Endothelial cell of umbilical vein (primary cell): Measurements from ENCODE around the gene BABAM1. TPM values are rescaled to one million over a fixed set of nuclear protein-coding genes. Genes with fewer than 3 reads are reported as not detected.

Experiments
- Bru-seq: library from RNA; stranded (reverse); fragments of 400-500 nt; gene quantifications from one replicate; lab custom pipeline; 2021; lab: Mats Ljungman, UMichigan
- BruChase-seq, 2 experiments: library from RNA; stranded (reverse); fragments of 400-500 nt; gene quantifications; one replicate each; lab custom pipeline; 2021; lab: Mats Ljungman, UMichigan
- BruUV-seq: library from RNA; stranded (reverse); fragments of 400-500 nt; replicated peaks from 2 replicates; lab custom pipeline; 2021; lab: Mats Ljungman, UMichigan
- CTCF ChIA-PET: fragments of 300-600, 350-600 bp; sonication (Branson Sonifier 250); formaldehyde crosslinking; loops from one replicate; lab custom pipeline; 2021; ENCODE audit warnings: antibody characterized with exemption, inconsistent platforms; lab: Charles Lee
- POLR2A ChIA-PET: fragments of 300-600, 350-600 bp; sonication (Branson Sonifier 250); formaldehyde crosslinking; loops from one replicate; lab custom pipeline; 2021; ENCODE audit warnings: antibody characterized with exemption, inconsistent platforms; lab: Charles Lee
- DNase-seq: peaks from one replicate; pipeline ENCODE4 v3.0.0-alpha.2; 2011; ENCODE audit warnings: low read depth, low spot score
- FAIRE-seq: peaks from 2 replicates; lab custom pipeline; 2011; peaks lifted over from hg19 to GRCh38; lab: Jason Lieb, UNC
- H2AFZ ChIP-seq: 2 replicates; pipeline ENCODE4 v1.6.0; 2012; ENCODE audit warnings: low read depth, low read length, control low read depth, inconsistent platforms
- H3K27ac ChIP-seq: 2 replicates; pipeline ENCODE4 v1.5.1; 2011; ENCODE audit warnings: low read depth, mild to moderate bottlenecking, control low read depth, low read length, moderate library complexity; ENCODE audit not compliant: insufficient read depth
- H3K27me3 ChIP-seq, 2 experiments: 2 replicates each; pipeline versions ENCODE4 v1.6.0 to v1.6.1; 2011; ENCODE audit warnings: low read length in 2 of 2, mixed read lengths in 1 of 2; ENCODE audit not compliant: control insufficient read depth in 2 of 2, insufficient read depth in 2 of 2
- H3K36me3 ChIP-seq, 2 experiments: 2 replicates in 1 of 2; 3 replicates in 1 of 2; pipeline ENCODE4 v1.5.1; 2011; ENCODE audit warnings: low read length in 2 of 2, mild to moderate bottlenecking in 1 of 2, moderate library complexity in 1 of 2; ENCODE audit not compliant: control insufficient read depth in 2 of 2, insufficient read depth in 2 of 2; ENCODE audit errors: extremely low read depth in 1 of 2
- H3K4me1 ChIP-seq: 3 replicates; pipeline ENCODE4 v1.5.1; 2011; ENCODE audit warnings: mild to moderate bottlenecking, low read length; ENCODE audit not compliant: control insufficient read depth, insufficient read depth; ENCODE audit errors: extremely low read depth
- H3K4me2 ChIP-seq: 2 replicates; pipeline ENCODE4 v1.6.1; 2011; ENCODE audit warnings: low read length, control low read depth, mixed read lengths; ENCODE audit not compliant: insufficient read depth
- H3K4me3 ChIP-seq, 3 experiments: fragments of 200-600 bp in 1 of 3; sonication (generic), shearing (Covaris generic) in 1 of 3; replicated peaks in 1 of 3; 2 replicates each; pipeline ENCODE4 v1.5.1; 2011 to 2016; ENCODE audit warnings: control low read depth in 3 of 3, low read length in 3 of 3, mild to moderate bottlenecking in 2 of 3, inconsistent platforms in 1 of 3, low read depth in 1 of 3, moderate library complexity in 1 of 3; ENCODE audit not compliant: insufficient read depth in 1 of 3
- H3K79me2 ChIP-seq: 2 replicates; pipeline ENCODE4 v1.6.0; 2012; ENCODE audit warnings: low read length, inconsistent platforms; ENCODE audit not compliant: control insufficient read depth, insufficient read depth
- H3K9ac ChIP-seq: replicated peaks from 2 replicates; pipeline ENCODE3; 2011; ENCODE audit warnings: low read length, control low read depth; ENCODE audit not compliant: insufficient read depth; ENCODE audit errors: extremely low read depth
- H3K9me1 ChIP-seq: replicated peaks from 3 replicates; pipeline ENCODE4 v1.6.0; 2011; ENCODE audit warnings: mild to moderate bottlenecking, low read length; ENCODE audit not compliant: control insufficient read depth, insufficient read depth; ENCODE audit errors: extremely low read depth
- H3K9me3 ChIP-seq: replicated peaks from 2 replicates; pipeline ENCODE4 v1.5.1; 2012; ENCODE audit warnings: low read length, inconsistent platforms; ENCODE audit not compliant: control insufficient read depth, insufficient read depth
- H4K20me1 ChIP-seq: replicated peaks from 2 replicates; pipeline ENCODE3; 2011; ENCODE audit warnings: mild to moderate bottlenecking, low read length; ENCODE audit not compliant: control insufficient read depth, insufficient read depth; ENCODE audit errors: extremely low read depth
- EZH2 ChIP-seq: IDR thresholded peaks from 2 replicates; pipeline ENCODE4 v1.6.1; 2012; ENCODE audit warnings: borderline replicate concordance, low read depth, mild to moderate bottlenecking, moderate library complexity, low read length, inconsistent platforms; ENCODE audit not compliant: severe bottlenecking
- JUN ChIP-seq: IDR thresholded peaks from 2 replicates; pipeline ENCODE4 v1.6.1; 2011; ENCODE audit warnings: borderline replicate concordance, low read depth; ENCODE audit not compliant: insufficient read length, insufficient read depth
- POLR2A ChIP-seq: IDR thresholded peaks from 2 replicates; pipeline ENCODE4 v1.6.1; 2012; ENCODE audit warnings: low read depth, mild to moderate bottlenecking, control low read depth, low read length
- POLR2AphosphoS5 ChIP-seq: IDR thresholded peaks from 2 replicates; pipeline ENCODE4 v1.6.1; 2012; ENCODE audit warnings: low read depth, mild to moderate bottlenecking, control low read depth, low read length, moderate library complexity; ENCODE audit not compliant: insufficient read depth
- dilution Hi-C: fragments of 300-500 bp; cut with MboI; formaldehyde crosslinking; loops from one replicate; pipeline ENCODE4 v1.15.0; 2019; ENCODE audit warnings: low sequenced_read_pairs; ENCODE audit not compliant: extremely low pct_ligation_motif_present
- intact Hi-C: fragments of 100-400 bp; cut with micrococcal nuclease; formaldehyde crosslinking; loops from one replicate; pipeline ENCODE4 v1.10.0; 2022
- long read RNA-seq: library from polyadenylated mRNA; stranded (forward); transcript quantifications from one replicate; pipeline ENCODE4 v2.0.0, GENCODE V29; 2021
- polyA minus RNA-seq, 3 experiments: library from RNA; depleted of rRNA, polyadenylated mRNA; stranded (reverse); fragments of >200 nt; gene quantifications; 1 replicate in 1 of 3; 2 replicates in 2 of 3; pipeline ENCODE4 v1.2.3, GENCODE V29; 2011
- polyA plus RNA-seq, 4 experiments: library from polyadenylated mRNA; depleted of rRNA in 3 of 4; stranded (reverse) in 3 of 4; unstranded in 1 of 4; fragments of >200 nt; gene quantifications; 2 replicates each; pipeline versions ENCODE4 v1.2.1 to v1.2.3, GENCODE V29; 2011 to 2012; ENCODE audit warnings: missing spikeins in 1 of 4
- total RNA-seq: library from RNA; stranded (reverse); gene quantifications from 2 replicates; pipeline ENCODE4 v1.2.3, GENCODE V29; 2021

BABAM1 gene
- total RNA-seq, result 110 and 118 TPM in 2 replicates
- polyA plus RNA-seq, result 129 and 140 TPM in 2 replicates
- polyA plus RNA-seq (2011; cell fraction: cytosol; rRNA removed), result 137 and 138 TPM in 2 replicates
- polyA plus RNA-seq (2011; cell fraction: nucleus; rRNA removed), result 158 and 166 TPM in 2 replicates
- polyA plus RNA-seq (2012), result 89.9 and 95.1 TPM in 2 replicates
- 50.3 and 57.5 TPM in 2 replicates for polyA minus RNA-seq
- polyA minus RNA-seq (2011; cell fraction: cytosol; rRNA and poly(A)+ RNA removed), result 43.7 TPM
- 23.7 and 24.5 TPM in 2 replicates for polyA minus RNA-seq (2011; cell fraction: nucleus; rRNA and poly(A)+ RNA removed)
- Bru-seq, nascent RNA, result percentile 79 among the genes with signal in this experiment
- percentile 96 among the genes with signal in this experiment for BruChase-seq, experiment 1, labeled RNA remaining after a 6-hour chase
- BruChase-seq, experiment 2, labeled RNA remaining after a 2-hour chase, result percentile 93 among the genes with signal in this experiment
- long read RNA-seq, transcript BABAM1-213 (9 exons, 1,366 nt), result minor isoform, 7 of 309 reads
- long read RNA-seq, transcript BABAM1-202 (6 exons, 930 nt), result minor isoform, 9 of 309 reads
- long read RNA-seq, transcript BABAM1-201 (9 exons, 1,472 nt), result minor isoform, 30 of 309 reads
- long read RNA-seq, transcript BABAM1-208 (9 exons, 1,470 nt), result major isoform, 179 of 309 reads
- long read RNA-seq, partial matches to known transcripts, result 24 of 309 reads
- long read RNA-seq, other reads (novel, unspliced or antisense), result 54 of 309 reads

- intact Hi-C loops (loop anchor here (1.0 to 2.0 kb wide), 4 partner anchors 15 to 370 kb away; partner anchors contain the start of gene OCEL1), dilution Hi-C loops (no loop called here)
- peak within 1 kb of the TSS; percentile 41 for H2AFZ ChIP-seq
- H3K4me3 ChIP-seq, result peak within 1 kb of the TSS; percentile 95 to 99 (median 99)
- TF ChIP-seq POLR2AphosphoS5, result peak; percentile 89
- peak; percentile 82 for TF ChIP-seq POLR2A
- TF ChIP-seq JUN, result no peak
- peak; percentile 87 for TF ChIP-seq EZH2
- no peaks in the 10 kb centered on the region for H3K9me1 ChIP-seq
- H3K9me3 ChIP-seq, result no peaks in the 10 kb centered on the region
- no peaks in the 10 kb centered on the region for H4K20me1 ChIP-seq
- ChIA-PET CTCF (interaction anchor here (0.8 to 2.7 kb wide), 4 partner anchors 9 to 32 kb away, joined by 3 to 15 read pairs (median 6); partner anchors contain the start of gene ANKLE1), POLR2A (interaction anchor here (0.8 to 1.2 kb wide), 2 partner anchors 14 to 52 kb away, joined by 3 to 5 read pairs; partner anchors contain the start of genes ANKLE1 and USE1)
- DNase-seq (peak; percentile 99), FAIRE-seq (peak; percentile 99)
- BruUV-seq, result TSS peak; percentile 84
- H3K36me3 ChIP-seq, result peaks cover 6 to 11% of the 10 kb centered on the region in 2 experiments
- peaks cover 14% of the 10 kb centered on the region for H3K79me2 ChIP-seq
- H3K9ac ChIP-seq, result peak within 1 kb of the TSS; percentile 87
- peak within 1 kb of the TSS; percentile 95 for H3K4me2 ChIP-seq
- H3K27me3 ChIP-seq, result no peaks in the 10 kb centered on the region
- H3K4me1 ChIP-seq, result peaks cover 18% of the 10 kb centered on the region
- H3K27ac ChIP-seq, result peak within 1 kb of the TSS; percentile 56
These were observed at the start of gene BABAM1 for GRCh38 chr19:17266975-17267788. Gene BABAM1, plus strand, starts transcription at chr19:17267443. Its CDS starts 1,364 bp downstream, at chr19:17268807.
